Glomerular visceral epithelial cell (primary cell): ENCODE measurements around the gene PRR18.
A peak's percentile ranks its signal among the peaks of the same experiment; 100 is the strongest.
"Not testable (repeated sequence)": the region's sequence is repeated elsewhere in the genome, so short reads cannot be mapped to it uniquely, and the experiment has no call there.

ENCODE experiments used
- DNase-seq: peaks from one replicate; pipeline ENCODE4 v3.0.0-alpha.2; 2016; ENCODE audit errors: extremely low spot score

The PRR18 gene, protein sequence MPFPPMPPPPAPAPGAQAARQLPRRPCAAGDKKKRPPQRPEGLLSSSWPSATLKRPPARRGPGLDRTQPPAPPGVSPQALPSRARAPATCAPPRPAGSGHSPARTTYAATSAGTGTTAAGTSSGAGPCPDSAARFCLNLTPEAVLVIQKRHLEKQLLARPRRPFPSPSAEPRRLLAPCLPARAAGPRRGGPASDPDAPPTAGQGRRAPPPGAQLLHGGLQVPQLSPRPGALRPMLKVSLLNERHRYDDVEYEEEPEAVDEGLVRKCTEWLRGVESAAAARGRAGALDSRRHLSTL

DNA sequence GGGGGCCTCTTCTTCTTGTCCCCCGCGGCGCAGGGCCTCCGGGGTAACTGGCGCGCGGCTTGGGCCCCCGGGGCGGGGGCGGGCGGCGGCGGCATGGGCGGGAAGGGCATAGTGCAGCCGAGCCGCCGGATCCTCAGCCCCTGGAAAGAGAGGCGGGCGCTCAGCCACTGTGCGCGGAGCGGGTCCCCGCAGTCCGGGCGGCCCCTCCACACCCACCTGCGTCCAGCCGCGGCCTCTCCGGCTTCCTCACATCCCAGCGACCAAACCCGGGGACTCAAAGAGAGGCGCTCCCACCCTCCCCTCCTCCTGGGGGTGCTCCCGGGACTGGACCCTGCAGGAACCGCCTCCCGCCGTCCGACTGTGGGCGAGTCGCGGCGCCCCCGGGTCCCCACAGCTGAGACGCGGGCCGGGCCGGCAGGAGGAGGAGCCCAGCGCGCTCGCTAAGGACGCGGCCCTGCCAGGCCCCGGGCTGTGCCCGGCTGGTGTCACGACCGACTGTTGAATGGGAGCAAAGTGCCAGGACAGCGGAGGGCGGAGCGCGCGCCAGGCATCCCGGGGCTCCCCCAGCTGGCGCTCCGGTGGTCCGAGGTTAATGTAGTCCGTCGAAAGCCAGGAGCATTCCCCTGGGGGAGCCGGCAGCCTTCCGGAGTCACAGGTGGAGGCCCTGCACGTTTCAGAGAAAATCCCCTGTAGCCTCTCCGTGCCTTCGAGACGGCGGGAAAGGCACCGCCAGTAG lies at the start of gene PRR18:
PRR18 (minus strand) TSS at position 360 of the 736 bp plus-strand sequence; CDS start at position 110, 250 bp downstream.
- DNase-seq = no peak

DNA sequence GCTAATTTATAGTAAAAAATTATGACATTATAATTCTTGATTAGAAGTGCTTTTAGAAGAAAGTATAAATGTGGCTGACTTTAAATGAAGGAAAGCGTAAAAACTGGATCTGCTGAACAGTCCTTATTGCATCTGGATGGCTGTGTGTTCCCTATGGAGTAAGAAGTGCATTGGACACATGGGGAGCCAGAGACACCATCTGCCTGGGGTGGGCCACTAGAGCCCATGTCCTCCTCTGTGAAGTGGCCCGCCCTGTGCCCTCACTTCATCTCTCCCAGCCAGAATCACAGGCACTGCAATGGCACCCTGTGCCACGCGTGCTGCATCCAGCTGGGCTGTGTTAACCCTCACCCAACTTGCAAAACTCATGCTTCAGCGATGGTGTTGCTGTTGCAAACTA lies 47.4 kb upstream of the PRR18 start:
- no peak for DNase-seq

DNA sequence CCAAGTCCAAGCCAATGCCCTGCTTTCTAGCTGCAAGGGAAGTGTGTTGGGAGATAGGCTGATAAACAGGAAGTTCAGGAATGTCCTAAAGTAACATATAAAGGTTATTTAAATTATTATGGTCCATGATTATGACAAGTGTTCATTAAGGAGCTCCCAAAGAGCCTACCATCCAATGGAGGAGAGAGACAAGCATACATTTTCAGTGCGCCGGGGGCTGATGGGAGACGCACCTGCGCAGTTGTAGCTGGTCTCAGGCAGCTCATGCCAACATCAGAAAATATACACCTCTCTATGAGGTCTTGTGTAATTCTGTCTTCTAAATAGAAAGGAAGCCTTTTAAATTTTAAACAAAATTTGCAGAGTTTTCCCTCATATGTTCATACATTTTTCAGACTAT lies 46.8 kb upstream of the PRR18 start:
- DNase-seq = no peak

DNA sequence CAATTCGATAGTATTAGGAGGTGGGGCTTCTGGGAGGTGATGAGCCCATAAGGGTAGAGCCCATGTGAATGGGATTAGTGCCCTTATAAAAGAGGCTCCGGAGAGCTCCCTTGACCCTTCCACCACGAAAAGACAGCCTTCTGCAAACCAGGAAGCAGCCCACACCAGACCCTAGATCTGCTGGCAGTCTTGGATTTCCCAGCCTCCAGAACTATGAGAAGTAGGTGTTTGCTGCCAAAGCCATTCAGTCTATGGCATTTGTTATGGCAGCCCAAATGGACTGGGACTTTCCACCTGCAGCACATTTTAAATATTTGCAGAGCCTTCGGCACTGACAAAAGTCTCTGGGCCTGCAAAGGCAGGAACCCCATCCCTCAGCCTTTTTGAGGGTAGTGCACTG lies 46.0 kb upstream of the PRR18 start:
- DNase-seq = no peak

DNA sequence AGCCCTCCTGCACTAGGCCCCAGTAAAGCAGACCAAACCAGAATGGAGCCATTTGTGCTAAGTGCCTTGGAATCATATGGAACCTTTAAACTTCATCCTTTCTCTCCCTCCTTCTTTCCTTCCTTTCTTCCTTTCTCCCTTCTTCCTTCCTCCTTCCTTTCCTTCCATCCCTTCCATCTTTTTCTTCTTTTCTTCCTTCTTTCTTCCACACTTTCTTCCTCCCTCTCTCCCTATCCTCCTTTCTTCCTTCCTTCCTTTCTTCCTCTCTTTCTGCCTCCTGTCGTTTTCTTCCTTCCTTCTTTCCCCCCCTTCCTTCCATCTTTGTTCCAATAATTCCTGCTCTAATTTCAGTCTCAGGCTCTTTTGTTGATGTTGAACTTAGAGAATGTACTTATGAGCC lies 45.3 kb upstream of the PRR18 start:
- DNase-seq = no peak

DNA sequence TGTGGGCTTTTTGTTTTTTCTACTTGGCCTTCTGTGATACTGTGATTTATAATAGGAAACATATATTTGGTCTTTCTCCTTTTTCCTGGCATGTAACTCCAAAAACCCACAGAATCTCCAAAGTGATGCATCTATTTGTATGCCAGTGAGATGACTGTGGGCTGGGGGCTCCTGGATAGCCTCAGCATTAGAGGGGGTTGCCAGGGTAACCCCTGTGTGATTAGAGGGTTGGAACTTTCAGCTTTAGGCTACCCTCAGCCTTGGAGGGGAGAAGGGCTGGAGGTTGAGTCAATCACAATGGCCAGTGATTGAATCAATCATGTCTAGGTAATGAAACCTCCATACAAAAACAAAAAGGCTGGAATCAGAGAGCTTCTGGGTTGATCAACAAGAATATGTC lies 44.7 kb upstream of the PRR18 start:
- DNase-seq = no peak

DNA sequence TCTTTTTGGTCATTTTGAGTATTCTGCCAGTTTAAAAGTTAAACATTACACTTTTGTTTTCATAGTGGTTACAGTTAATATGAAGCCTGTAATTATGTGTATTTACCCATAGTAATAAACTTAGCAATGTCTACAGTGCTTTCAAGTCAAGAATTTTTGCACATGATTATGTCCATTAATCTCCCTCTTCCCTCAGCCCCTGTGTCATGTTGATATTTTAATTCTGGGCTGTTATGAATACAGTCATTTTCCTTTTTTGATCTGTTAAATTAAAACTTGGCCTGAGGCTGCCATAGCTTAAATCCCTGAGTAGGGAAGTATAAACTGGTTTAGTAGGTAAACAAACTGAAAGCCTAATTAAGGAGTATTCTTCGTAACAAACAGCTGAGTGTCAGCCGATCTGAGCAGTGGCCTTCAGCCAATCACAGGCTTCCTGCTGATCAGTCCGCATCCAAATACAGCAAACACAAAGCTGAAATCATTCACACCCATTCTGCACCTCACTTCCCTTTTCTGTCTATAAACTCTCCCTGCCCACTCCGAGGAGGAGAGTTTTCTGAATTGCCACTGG lies 43.6 kb upstream of the PRR18 start:
- no peak for DNase-seq

DNA sequence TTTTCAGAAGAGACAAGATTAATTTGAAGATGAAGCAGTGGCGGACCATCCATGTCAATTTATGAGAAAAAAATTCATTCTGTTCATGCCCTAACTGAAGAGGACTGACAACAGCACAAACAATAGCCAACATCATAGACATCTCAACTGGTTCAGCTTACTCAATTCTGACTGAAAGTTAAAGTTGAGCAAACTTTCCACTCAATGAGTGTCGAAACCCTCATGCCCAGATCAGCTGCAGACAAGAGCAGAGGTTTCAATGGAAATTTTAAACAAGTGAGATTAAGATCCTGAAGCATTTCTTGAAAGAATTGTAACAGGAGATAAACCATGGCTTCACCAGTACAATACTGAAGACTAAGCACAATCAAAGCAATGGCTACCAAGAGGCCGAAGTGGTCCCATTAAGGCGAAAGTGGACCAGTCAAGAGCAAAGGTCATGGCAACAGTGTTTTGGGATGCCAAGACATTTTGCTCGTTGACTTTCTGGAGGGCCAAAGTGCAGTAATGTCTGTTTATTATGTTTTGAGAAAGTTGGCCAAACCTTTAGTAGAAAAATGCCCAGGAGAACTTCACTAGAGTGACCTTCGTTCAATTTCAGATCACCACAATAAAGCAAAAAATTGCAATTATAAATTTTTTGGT lies 40.2 kb upstream of the PRR18 start:
- DNase-seq = no peak

DNA sequence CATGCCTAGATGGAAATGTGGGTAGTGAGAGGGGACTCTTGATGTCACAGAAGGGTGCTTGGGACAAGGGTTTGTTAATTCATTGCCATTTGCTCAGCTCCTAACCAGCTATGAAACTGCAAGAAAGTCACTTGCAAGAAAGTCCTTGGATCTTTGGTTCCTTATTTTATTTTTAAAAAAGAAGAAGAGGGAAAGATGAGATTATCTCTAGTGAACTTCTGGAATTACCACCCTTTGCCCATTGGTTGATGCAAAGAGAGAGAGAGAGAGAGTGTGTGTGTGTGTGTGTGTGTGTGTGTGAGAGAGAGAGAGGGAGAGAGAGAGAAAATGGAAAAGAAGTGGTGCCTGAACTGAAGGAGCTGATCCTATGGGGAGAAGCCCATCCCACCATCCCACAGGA lies 38.8 kb upstream of the PRR18 start:
- no peak for DNase-seq

DNA sequence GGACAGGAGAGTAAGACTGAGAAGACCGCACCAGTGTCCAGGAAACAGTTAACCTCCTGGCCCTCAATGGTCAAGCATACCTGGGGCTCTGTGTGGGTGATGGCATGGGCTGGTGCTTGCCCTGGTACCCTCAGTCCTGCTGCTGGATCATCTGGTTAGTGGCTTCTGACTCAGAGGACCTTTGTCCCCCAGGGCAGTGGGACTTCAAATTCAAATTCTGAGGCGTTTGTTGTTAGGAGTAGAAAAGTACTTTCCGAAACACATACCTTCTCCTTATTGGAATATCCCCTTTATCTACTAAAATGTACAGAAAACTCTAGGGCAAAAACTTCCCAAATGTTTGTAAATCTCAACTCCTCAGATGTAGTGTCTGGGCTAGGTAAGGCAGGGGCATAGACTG lies 38.3 kb upstream of the PRR18 start:
- DNase-seq = no peak

DNA sequence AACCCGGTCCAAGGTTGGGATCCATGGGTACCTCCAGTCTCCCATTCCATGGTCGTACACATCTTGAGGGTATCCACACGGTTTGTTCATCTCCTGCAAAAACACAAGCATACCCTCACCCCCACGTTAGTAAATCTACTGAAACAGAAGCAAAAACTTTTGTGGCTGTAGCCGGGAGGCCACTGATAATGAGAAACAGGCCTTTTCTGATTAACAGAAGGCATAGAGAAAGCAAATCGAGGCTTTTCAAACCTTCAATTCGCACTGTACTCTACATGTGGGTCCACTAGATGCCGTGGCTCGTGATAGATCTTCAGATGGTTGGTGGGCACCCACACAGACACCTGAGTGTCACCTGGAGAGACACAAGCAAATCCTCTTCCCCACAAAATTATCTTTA lies 37.5 kb upstream of the PRR18 start:
- DNase-seq = not testable (repeated sequence)

DNA sequence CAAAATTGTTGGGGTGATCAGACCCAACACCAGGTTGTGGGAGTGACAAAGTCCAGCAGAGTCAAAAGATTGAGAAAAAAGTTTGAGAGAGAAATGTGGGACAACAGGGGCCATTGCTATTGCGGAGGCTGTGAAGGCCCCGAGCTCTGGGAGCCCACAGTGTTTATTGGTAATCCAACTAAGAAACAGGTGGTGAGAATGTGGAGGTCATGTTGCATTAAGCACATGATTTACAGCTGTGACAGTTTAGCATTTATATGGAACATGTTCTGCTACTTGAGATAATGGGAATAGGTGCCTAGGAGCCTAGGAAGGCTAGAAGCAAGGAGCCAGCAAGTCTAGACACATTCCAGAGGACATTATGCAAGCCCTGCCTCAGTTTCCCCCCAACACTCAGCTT lies 36.7 kb upstream of the PRR18 start:
- not testable (repeated sequence) for DNase-seq

DNA sequence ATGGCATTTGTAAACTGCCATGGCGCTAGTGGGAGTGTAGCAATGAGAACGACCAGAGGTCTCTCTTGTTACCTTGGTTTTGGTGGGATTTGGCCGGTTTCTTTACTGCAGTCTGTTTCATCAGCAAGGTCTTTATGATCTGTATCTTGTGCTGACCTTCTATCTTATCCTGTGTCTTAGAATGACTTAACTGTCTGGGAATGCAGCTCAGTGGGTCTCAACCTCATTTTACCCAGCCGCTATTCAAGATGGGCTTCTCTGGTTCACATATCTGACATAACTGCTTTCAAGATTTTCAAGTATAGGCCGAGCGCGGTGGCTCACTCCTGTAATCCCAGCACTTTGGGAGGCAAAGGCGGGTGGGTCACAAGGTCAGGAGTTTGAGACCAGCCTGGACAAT lies 36.0 kb upstream of the PRR18 start:
- DNase-seq = peak; percentile 46

DNA sequence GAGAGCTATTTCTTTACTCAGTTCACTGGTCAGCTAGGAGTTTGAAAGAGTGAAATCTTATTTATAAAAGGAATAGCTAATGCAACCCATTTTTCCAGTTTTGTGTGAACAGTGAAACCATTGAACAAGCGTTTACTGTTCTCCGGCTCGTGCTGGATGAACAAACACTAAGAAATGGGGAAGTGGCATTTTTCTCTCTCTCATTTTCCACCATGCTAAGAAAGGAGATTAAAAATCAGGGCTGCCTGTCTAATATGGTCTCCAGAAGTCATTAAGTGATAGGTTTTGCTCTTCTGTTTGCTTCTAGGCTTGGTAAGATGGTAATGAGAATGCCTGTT lies 34.9 kb upstream of the PRR18 start:
- no peak for DNase-seq

DNA sequence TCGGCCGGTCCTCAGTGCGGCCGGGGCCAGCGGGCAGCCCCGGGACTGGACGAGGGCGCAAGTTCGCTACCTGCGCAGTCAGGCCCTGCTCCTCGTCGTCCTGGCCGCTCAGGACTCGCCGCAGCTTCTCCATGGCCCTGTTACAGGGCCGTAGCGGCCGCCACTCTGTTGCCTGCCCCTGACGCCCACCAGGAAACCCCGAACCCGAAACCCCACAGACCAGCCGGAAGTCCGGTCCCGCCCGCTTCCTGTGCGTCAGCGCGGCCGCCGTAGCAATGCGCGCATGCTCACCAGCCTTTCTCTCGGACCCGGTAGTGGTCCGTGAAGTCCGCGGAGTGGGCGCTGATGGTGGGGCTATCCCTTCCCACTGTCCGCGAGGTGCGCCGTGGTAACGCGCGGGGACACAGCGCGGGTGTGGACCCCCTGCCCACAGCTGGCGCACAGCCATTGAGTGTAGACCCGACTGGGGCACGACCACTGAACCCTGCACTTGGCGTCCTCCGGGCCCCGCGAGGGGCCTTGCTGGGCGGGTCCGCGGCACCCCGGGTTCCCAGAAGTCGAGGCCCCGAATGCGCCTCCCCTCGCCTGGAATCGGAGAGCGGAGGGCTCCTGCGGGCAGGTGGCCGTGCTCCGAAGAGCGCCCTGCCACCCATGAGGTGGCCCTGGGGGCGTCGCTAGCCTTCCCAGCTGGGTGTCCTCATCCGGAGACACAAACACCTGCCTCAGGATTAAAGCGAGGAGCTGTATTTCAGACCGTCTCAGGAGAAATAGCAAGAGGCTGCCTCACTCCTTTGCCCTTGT lies 34.4 kb upstream of the PRR18 start, which contains the start of gene SFT2D1:
SFT2D1 (minus strand) TSS at position 197 of the 801 bp plus-strand sequence; CDS start at position 133, 64 bp downstream.
- peak; percentile 84 for DNase-seq

DNA sequence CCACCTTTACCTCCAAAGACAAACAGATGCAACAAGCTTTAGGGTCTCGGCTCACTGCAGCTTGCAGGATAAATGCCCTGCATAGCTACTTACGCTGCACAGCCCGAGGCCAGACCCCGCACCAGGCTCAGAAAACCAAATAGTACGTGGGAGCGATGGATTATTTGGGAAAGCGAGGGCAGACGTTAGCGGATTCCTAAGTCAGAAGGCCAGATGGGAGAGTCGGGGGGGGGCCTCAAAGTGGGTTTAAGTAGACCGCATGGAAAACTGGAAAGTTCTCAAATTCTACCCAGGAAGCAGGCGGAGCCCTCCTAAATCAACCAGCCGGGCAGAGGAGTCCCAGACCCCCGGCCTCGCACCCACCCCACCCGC lies 33.8 kb upstream of the PRR18 start:
- peak; percentile 11 for DNase-seq

DNA sequence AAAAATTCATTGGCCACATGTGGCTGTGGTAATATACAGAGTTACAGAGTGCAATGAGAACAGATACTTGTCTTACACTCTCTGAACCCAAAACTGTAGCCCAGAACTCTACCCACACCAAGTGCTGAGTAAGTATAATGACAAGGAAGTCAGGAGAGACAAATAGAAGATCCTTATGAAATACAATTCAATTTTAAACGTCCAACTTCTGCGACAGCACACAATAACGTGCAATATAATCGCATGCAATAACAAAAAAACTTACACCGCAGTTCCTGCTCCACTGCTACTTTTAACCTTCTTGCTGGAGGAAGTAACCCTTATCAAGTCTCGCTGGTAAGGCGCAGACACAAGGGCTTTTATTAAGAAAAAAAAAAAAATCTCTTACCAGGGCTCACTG lies 33.3 kb upstream of the PRR18 start:
- DNase-seq = no peak

DNA sequence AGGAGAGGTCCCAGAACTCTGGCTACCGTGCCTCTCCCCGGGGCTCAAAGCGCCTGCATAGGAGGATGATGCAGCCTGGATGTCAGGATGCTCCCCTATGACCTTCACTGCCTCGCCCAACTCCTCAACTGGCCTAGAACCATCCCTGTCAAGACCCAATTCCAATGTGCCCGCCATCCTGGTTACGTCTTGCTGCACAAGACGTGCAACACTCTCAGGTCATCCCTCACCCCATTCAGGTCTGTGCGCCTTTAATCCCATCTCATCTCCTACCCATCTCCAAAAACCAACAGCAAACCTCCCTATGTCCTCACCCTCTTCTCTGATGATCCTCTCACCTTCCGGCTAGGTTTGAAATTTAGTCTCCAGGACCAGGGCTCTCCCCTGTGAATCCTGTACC lies 30.7 kb upstream of the PRR18 start:
- no peak for DNase-seq

DNA sequence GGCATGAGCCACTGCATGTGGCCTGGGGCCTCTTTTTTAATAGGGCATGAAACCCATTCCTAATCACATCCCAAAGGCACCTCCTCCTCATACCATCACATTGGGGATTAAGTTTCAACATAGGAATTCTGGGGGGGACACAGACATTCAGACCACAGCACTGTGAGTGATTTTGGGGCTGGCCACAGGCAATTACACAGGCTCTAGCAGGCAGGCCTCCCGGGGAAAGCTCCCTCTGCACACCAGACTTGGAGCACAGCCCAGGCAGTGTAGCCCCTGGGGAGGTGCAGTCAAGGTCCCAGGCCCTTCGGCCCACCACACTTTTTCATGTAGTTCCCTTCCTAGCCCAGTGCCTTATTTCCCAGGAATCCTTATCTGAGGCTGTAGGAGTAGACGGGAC lies 28.7 kb upstream of the PRR18 start:
- no peak for DNase-seq

DNA sequence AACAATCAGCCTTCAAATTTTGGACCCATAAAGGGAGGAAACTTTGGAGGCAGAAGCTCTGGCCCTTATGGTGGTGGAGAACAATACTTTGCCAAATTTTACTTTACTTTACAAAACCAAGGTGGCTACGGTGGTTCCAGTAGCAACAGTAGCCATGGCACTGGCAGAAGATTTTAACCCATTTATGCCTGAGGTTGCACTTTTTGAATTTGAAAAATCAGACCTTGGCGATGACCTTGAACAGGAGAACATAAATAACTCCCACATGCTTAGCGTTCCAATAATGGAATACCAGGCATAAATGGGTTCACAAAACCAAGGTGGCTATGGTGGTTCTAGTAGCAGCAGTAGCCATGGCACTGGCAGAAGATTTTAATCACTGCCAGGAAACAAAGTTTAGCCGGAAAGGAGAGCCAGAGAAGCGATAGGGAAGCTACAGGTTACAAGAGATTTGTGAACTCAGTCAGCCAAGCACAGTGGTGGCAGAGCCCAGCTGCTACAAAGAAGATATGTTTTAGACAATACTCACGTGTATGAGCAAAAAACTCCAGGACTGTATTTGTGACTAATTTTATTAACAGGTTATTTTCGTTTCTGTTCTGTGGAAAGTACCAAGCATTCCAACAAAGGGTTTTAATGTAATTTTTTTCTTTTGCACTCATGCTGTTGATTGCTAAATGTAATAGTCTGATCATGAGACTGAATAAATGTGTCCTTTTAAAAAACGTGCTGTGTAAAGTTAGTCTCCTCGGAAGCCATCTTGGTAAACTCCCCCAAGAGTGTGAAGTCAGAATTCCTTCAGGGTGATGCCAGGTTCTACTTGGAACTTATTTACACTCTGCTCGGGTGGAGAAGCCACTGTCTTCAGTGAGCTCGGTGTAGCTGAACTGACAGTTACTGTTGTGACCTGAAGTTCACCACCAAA lies 27.4 kb upstream of the PRR18 start:
- no peak for DNase-seq

DNA sequence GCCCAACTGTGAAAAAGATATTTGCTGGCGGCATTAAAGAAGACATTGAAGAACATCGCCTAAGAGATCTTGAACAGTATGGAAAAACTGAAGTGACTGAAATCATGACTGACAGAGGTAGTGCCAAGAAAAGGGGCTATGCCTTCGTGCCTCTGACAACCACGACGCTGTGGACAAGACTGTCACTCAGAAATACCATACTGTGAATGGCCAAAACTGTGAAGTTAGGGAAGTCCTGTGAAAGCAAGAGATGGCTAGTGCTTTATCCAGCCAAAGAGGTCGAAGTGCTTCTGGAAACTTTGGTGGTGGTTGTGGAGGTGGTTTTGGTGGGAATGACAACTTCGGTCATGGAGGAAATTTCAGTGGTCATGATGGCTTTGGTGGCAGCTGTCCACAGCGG lies 26.7 kb upstream of the PRR18 start:
- DNase-seq = no peak
